ENCODE measurements around the gene UBE3C.

The UBE3C gene

GRCh38 chr7:157139810-157140510 is 1.2 kb downstream of the UBE3C start:
- no peak for TF ChIP-seq TAF1 (IDR thresholded peaks at IDR 0.05; ENCODE audit: borderline replicate concordance, insufficient read depth, low read length)
- no peak for TF ChIP-seq SIN3A (IDR thresholded peaks at IDR 0.05; ENCODE audit: borderline replicate concordance, insufficient read depth, low read length)
- TF ChIP-seq POLR2AphosphoS5 (IDR thresholded peaks at IDR 0.05; ENCODE audit: low read depth, low read length) = no peak
- no peak for TF ChIP-seq REST (IDR thresholded peaks at IDR 0.05; ENCODE audit: insufficient read depth in 1 of 2, low read depth in 2 of 2, low read length in 2 of 2)
- TF ChIP-seq FOXP2 (optimal IDR thresholded peaks at IDR 0.05; ENCODE audit: borderline replicate concordance, extremely low read depth, extremely low read length, insufficient read depth) = no peak

- no peak for TF ChIP-seq REST (IDR thresholded peaks at IDR 0.05; ENCODE audit: insufficient read depth in 1 of 2, low read depth in 2 of 2, low read length in 2 of 2)
- no peak for TF ChIP-seq POLR2AphosphoS5 (IDR thresholded peaks at IDR 0.05; ENCODE audit: low read depth, low read length)
- TF ChIP-seq SIN3A (IDR thresholded peaks at IDR 0.05; ENCODE audit: borderline replicate concordance, insufficient read depth, low read length) = no peak
- no peak for TF ChIP-seq TAF1 (IDR thresholded peaks at IDR 0.05; ENCODE audit: borderline replicate concordance, insufficient read depth, low read length)
- TF ChIP-seq FOXP2 (optimal IDR thresholded peaks at IDR 0.05; ENCODE audit: borderline replicate concordance, extremely low read depth, extremely low read length, insufficient read depth) = no peak
These were observed 1.8 kb downstream of the UBE3C start for GRCh38 chr7:157140511-157140905.

- TF ChIP-seq REST (IDR thresholded peaks at IDR 0.05; ENCODE audit: insufficient read depth in 1 of 2, low read depth in 2 of 2, low read length in 2 of 2) (no peak), SIN3A (IDR thresholded peaks at IDR 0.05; ENCODE audit: borderline replicate concordance, insufficient read depth, low read length) (no peak), FOXP2 (optimal IDR thresholded peaks at IDR 0.05; ENCODE audit: borderline replicate concordance, extremely low read depth, extremely low read length, insufficient read depth) (no peak), TAF1 (IDR thresholded peaks at IDR 0.05; ENCODE audit: borderline replicate concordance, insufficient read depth, low read length) (no peak), POLR2AphosphoS5 (IDR thresholded peaks at IDR 0.05; ENCODE audit: low read depth, low read length) (no peak)
These were observed 2.9 kb downstream of the UBE3C start for GRCh38 chr7:157141525-157142060.

GRCh38 chr7:157143788-157144187 is 5.1 kb downstream of the UBE3C start:
- TF ChIP-seq POLR2AphosphoS5 (IDR thresholded peaks at IDR 0.05; ENCODE audit: low read depth, low read length) = no peak
- TF ChIP-seq TAF1 (IDR thresholded peaks at IDR 0.05; ENCODE audit: borderline replicate concordance, insufficient read depth, low read length) = no peak
- TF ChIP-seq SIN3A (IDR thresholded peaks at IDR 0.05; ENCODE audit: borderline replicate concordance, insufficient read depth, low read length) = no peak
- no peak for TF ChIP-seq REST (IDR thresholded peaks at IDR 0.05; ENCODE audit: insufficient read depth in 1 of 2, low read depth in 2 of 2, low read length in 2 of 2)
- no peak for TF ChIP-seq FOXP2 (optimal IDR thresholded peaks at IDR 0.05; ENCODE audit: borderline replicate concordance, extremely low read depth, extremely low read length, insufficient read depth)
